IPS-NIHi7 (cell line): ENCODE results near the gene COMMD3.

Experiments
- DNase-seq: peaks from one replicate; pipeline ENCODE4 v3.0.0; 2012; ENCODE audit warnings: mixed read lengths; ENCODE audit errors: extremely low spot score

COMMD3 gene

DNA sequence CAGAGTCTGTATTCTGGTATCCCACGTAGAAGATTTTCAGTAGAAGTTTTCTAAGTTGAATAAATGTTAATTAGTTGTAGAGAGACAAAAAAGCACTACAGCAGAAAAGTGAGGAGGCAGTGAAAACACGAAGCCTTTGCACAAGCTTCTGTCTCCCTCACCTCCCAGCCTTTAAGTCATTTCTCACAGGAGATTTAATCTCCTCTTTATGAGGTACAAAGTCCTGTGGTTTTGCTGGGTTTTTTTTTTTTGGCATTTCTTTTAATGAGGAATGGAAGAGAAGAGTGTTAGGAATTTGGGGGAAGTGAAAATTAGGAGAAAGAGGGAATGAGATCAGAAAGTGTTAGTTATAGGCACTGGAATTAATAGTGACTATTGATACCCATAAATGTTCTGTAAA is 50.6 kb downstream of the COMMD3 start:
- no peak for DNase-seq

DNA sequence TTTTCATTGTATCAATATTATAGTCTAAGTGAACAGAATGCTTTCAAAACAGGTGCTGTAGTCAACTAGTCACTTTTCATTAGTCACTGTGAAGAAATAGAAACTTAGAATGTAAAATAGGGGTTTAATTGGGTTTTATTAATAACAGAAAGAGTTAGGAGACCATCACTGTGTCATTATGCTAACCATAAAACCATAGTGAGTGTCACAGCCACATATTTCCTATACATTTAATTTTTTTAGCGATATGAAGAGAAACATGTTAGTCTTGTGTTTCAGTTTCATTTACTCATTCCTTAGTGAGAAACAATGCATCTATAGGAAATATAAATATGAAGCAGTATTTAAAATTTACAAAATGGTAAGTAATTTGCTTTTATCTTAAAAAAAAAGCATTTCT is 51.3 kb downstream of the COMMD3 start:
- DNase-seq = no peak

DNA sequence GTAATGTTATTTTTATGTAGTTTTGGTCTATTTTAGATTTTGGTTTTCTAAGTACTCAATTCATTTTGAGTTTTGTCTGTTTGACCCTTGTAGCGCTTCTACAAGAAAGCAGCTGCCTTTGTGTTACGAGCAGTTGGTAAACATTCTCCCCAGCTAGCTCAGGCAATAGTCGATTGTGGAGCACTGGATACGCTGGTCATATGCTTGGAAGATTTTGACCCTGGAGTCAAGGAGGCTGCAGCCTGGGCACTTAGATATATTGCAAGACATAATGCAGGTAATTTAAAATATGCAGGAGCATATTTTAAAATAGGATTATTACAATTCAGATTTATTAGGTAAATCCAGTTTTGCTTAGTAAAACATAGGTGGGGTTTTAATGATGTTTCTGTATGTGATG is 52.2 kb downstream of the COMMD3 start:
- no peak for DNase-seq

DNA sequence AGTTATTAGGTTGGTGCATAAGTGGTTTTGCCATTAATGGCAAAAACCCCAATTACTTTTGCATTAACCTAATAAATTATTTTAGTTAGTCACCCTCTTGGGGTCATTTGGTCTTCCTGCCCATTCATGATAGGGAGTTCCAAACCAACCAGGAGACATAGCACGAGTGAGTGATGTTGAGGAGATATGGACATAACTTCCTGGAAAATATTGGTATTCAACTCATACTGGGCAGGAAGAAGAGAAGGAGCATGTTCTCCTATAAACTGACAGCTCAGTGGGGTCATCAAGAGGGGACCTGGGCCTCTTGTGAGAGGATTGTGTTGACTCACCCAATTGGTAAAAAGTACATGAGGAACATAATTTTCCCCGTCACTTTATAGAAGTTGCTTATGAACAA is 52.8 kb downstream of the COMMD3 start:
- no peak for DNase-seq

DNA sequence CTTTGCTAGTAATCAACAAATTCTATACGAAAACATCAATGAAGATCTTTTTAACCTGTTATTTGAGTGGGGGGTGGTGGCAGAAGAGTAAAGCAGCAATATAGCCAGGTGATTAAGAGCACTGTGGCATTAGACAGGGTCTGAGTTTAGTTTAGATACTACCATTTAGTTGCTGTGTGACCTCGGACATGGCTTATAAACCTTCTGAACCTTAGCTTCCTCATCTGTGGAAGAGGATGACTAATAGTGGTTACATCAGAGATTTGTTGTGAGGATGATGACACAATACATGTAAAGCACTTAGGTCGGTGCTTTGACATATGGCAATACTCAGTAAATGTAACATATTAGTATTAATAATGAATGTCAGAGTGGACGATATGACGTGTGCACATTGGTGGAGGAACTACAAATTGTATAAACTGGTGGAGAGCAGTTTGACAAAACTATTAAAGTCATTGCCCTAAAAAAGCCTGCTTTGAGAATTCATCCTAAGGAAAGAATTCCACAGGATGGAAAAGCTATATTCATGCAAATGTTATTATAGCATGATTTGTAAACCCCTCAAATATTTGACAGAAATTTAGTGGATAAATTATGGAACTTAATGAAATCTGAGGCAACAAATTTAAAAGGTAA is 53.4 kb downstream of the COMMD3 start:
- no peak for DNase-seq
